Esophagus mucosa (tissue), 1 donor: ENCODE measurements around the gene ANAPC1. TPM values are rescaled to one million over a fixed set of nuclear protein-coding genes. Genes with fewer than 3 reads are reported as not detected.
"Not testable (repeated sequence)": the region's sequence is repeated elsewhere in the genome, so short reads cannot be mapped to it uniquely, and the experiment has no call there.

Source experiments
- ATAC-seq: fragments of 200-7000 bp; cut with Tn5 transposase; one replicate; pipeline ENCODE4 v1.9.1; 2020
- total RNA-seq: library from RNA; stranded (reverse); gene quantifications from one replicate; pipeline ENCODE4 v1.2.4, GENCODE V29; 2023
- donor health status: DM: yes; HTN: yes; CAD: no.

ANAPC1 gene
- total RNA-seq, 1 donor from 2014 or later: 30.4 TPM

GRCh38 chr2:111782195-111782594, 101.8 kb downstream of the ANAPC1 start:
- not testable (repeated sequence) for ATAC-seq

GRCh38 chr2:111781443-111782094, 102.4 kb downstream of the ANAPC1 start:
- not testable (repeated sequence) for ATAC-seq

DNA sequence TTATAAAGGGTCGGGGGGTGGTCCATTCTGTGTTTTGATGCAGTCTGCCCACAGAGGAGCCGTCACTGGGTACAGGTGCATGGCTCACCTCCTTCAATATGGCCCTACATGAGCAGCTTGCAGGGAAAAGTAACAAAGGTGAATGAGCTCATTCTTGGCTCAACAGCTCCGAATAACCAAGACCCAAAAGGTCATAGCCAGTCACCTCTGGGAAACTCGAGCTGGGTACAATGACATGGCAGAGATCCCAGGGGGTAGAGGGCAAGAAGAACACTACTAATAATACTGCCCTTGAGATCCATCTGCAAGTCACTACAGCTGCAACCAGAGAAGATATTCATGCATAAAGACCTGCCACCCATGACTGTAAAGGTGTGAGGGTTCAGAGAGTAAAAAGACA, 106.8 kb downstream of the ANAPC1 start:
- ATAC-seq: not testable (repeated sequence)

DNA sequence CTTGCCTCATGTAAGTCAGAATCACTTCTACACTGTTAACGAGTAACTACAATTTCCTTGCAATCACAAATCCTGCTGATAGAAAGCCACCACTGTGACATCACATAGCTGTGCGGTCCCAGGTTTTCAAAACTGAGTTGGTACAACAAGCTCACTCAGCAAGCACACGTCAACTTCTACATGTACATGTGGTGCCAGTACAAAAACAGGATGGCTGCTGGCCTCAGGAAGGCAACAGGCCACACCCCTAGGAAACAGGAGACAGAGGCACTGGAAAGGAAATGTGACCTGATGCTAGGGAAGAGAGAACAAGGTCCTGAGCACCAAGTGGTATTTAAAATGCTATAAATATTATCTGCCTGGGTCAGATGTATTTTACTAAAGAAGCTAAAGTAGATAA, 107.7 kb downstream of the ANAPC1 start:
- ATAC-seq: not testable (repeated sequence)

DNA sequence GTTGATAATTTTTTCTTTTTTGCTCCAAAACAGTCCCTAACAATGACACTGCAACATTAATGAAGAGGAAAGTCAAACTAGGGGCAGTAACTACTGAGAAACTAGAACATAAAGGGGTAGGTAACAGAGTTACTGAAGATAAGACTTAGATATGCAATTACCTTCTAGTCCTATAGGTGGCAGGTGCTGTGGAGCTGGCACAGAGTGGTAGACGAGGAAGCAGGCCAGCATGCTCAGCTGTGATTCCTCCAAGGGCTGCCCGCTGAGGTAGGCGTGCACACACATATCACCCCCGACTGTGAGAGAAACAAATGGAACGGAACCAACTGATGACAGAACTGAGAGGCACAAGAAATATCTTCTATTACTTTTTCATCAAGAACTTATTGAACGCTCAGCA, 111.8 kb downstream of the ANAPC1 start:
- peak; percentile 73 for ATAC-seq

DNA sequence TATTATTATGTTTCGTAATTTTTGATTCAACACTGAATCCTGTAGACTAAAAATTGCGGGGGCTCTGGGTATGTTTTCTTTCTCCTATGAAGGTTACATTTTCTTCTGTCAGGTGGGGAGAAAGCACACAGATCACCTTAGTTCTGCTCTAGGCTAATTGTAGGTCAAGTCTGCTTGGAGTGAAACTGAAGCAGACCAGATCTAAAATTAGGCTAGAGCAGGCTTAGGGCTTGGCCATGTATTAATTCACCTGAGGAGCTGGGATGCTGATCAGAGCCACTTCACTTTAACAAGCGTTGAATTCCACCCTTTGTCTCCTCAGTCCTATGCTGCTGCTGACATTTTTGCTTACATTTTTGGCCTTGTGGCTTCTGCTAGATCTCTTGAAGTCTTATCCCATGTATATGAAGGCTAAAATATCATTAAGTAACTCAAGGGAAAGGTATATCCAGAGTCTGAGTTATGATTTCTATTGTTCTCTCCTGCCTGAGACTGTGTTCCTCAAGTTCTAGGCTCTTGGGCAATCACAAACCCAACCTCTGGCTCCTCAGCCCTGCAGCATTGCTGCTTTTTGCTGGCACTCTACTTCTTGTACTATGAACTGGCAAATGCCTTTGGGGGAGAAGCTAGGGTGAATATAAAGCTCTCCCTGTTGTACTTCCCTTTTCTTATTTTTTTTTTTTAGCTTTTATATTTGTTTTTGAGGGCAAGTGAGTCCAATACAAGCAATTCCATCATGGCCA, 112.9 kb downstream of the ANAPC1 start:
- ATAC-seq: not testable (repeated sequence)

- ATAC-seq: not testable (repeated sequence)
These were observed 115.5 kb downstream of the ANAPC1 start for GRCh38 chr2:111768266-111769190.

DNA sequence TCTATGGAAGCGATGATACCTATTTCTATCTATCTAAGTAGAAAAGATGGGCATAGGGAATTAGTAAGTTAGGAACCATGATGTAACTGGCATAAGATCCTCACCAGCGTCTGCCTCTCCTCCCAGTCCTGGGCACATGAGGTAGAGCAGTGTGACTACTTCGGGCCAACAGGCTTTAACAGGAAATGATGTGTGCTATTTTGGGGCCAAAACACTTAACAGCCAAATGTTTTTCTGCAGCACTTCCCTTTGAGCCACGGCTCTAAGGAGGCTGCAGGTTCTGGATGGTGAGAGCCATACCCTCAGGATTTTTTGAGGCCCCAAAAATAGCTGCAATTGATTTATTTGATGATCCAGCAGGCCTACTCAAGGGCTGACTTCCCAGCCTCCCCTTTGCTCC, 116.9 kb downstream of the ANAPC1 start:
- not testable (repeated sequence) for ATAC-seq

GRCh38 chr2:111766295-111766694, 117.7 kb downstream of the ANAPC1 start:
- not testable (repeated sequence) for ATAC-seq

- ATAC-seq: not testable (repeated sequence)
These were observed 119.8 kb downstream of the ANAPC1 start for GRCh38 chr2:111764151-111764550.

- ATAC-seq: not testable (repeated sequence)
These were observed 123.2 kb downstream of the ANAPC1 start for GRCh38 chr2:111760697-111761284.

DNA sequence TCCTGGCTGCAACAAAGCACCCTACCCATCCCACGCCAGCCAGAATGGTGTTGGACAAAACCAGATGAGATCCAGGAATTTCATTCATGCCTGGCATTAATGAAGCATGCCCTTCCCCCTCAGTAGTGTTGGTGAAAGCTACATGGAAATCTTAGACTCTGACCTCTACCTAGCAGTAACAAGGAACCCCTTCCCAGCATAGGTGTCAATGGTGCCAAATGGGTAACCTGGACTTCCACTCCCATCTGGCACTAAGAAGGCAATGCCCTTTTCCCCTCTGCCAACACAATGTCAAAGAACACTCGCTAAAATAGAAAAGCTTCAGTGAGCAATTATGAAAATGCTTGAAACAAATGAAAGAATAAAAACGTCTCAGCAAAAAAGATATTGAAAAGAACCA, 131.5 kb downstream of the ANAPC1 start:
- not testable (repeated sequence) for ATAC-seq

DNA sequence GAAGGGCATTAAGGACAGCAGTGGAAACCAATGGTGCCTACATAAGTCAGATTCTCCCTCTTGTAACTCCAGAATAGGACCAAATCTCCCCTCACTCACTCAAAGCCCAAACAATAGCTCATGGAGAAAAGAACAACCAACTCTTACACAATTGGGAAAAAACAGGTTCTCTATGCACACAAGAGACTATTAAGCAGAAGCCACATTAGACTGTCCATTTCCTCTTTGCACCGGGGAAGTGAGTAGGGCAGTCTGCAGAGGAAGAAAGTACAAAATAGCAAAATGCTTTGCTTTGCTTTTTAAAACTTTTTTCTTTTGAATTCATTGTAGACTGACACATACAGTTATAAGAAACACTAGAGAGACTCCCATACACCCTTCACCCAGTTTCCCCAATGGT, 133.4 kb downstream of the ANAPC1 start:
- ATAC-seq: not testable (repeated sequence)

DNA sequence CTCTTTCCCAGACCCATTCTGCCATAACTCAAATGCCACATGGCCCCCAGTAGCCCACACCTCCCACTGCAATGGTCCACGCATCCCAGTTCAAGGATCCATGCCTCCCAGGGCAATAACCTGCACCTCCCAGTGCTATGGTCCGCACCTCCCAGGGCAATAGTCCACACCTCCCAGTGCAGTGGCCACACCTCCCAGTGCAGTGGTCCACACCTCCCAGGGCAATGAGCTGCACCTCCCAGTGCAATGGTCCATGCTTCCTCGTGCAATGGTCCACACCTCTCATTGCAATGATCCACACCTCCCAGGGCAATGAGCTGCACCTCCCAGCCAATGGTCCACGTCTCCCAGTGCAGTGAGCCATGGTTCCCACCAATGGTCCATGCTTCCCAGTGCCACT, 135.6 kb downstream of the ANAPC1 start:
- peak; percentile 19 for ATAC-seq

DNA sequence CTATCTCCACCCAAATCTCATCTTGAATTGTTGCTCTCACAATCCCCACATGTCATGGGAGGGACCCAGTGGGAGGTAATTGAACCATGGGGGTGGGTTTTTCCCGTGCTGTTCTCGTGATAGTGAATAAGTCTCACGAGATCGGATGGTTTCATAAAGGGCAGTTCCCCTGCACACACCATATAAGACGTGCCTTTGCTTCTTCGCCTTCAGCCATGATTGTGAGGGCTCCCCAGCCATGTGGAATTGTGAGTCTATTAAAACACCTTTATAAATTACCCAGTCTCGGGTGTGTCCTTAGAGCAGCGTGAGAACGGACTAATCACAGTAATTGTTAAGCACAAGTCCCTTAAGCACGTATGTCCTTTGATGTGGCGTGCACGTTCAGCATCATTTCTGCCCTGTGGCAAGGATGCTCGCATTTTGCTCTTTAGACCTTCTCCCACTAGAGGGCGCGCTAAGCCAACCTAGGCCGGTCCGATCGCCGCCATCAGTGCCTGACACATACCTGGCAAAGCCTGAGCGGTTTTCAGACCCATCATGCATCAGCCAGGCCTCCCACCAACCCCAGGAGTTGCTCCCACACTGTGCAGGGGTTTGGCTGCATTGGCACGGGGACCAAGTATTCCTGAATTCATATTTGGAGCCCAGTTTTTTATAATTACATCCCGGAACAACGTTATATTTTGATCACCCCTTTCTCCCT, 136.4 kb downstream of the ANAPC1 start:
- ATAC-seq: peak; percentile 92

- ATAC-seq: not testable (repeated sequence)
These were observed 139.2 kb downstream of the ANAPC1 start for GRCh38 chr2:111744751-111745150.

DNA sequence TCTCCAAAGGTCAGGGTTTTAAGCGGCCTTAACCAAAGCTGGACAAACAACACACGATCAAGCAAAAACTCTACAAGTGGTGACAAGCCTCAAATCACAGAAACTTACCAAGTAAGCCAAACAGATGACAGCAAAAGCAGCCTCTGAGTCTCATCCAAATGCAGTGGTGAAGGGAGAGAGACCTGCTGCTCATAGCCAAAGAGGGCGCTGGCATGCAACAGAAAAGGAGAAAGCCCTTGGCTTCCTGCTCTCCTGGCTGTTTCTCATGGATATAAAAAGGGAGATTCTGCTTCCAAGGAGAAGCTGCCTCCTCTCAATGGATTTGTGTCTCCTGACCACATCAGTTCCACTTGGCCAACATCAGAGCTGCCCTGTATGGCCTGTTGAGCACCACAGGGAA, 142.5 kb downstream of the ANAPC1 start:
- ATAC-seq: peak; percentile 35

DNA sequence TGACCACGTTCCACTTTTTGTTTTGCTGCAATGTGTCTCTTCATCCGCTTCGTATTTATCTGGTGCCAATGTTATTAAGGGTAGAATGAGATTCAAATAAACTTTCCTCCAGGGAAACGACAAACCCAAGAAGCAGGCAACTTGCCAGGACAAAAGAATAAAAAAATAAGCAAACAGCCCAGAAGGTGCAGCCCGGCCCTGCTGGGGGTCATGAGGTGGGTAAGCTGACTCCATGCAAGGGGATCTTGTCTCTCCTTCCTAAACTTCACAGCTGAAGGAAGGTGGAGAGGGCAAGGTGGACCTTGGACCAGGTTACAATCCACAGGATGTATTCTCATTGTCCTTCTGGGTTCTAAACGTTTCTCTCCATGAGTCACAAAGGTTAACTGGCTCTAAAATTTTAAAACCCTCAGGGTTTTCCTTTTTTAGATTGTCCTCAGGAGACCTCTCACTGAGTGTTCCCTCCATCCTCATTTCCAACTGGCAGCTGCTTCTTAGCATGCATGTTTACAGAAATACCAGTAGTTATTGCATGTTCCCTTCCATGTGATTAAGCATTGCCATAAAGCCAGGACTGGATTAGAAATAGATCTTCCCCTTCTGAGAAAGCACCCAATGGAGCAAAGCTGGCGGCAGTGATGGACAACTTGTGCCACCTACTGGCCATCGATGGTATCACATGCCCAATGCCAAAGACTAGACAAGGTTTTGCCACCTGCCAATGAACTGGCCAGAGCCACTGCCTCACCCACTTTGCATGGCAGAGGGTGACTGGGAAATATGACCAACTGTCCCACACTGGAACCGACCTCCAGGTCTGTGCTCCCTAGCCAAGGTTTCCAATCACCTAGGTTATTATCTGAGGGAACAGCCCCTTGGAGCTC, 147.9 kb downstream of the ANAPC1 start:
- peak; percentile 93 for ATAC-seq

DNA sequence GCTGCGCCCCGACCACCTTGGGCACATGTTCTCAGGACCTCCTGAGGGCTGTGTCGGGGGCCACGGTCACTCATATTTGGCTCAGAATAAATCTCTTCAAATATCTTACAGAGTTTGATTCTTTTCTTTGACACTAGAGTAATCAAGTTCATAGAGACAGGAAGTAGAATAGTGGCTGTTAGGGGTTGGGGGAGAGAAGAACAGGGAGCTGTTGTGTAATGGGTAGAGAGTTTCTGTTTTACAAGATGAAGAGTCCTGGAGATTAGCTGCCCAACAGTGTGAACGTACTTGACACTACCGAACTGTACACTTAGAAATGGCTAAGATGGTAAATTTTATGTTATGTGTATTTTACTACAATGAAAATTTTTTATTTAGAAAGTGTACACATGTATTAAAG, 148.6 kb downstream of the ANAPC1 start:
- not testable (repeated sequence) for ATAC-seq

- ATAC-seq: not testable (repeated sequence)
These were observed 154.1 kb downstream of the ANAPC1 start for GRCh38 chr2:111729812-111730458.
